ENCODE measurements around the gene PRMT2.
A peak's percentile ranks its signal among the peaks of the same experiment; 100 is the strongest.

The PRMT2 gene

GRCh38 chr21:46635324-46636180 lies at the start of gene PRMT2:
TSS of gene PRMT2 (plus strand) at chr21:46635674. CDS start at chr21:46636952, 1,278 bp downstream.
- DNase-seq (ENCODE audit: low read depth in 1 of 2, low spot score in 1 of 2), result peak; percentile 98

DNA sequence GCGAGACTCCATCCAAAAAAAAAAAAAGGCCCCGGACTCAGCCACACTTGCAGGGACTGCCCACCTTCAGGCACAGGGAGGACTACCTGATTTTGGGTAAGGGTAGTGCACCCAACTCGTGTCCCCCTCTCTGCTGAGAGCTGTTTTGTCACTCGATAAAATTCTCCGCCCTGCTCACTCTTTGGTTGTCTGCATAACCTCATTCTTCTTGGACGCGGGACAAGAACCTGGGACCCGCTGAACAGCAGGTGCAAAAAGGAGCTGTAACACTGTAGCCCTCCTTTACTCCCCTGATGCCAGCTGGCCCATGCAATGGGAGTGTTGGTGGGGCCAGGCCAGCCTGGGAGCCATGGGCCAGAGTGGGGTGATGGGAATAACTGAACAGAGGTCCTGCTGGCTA lies 41.2 kb upstream of the PRMT2 start:
- no peak for DNase-seq (ENCODE audit: low read depth in 1 of 2, low spot score in 1 of 2)

- DNase-seq (ENCODE audit: low read depth in 1 of 2, low spot score in 1 of 2), result no peak
These were observed 39.3 kb upstream of the PRMT2 start for GRCh38 chr21:46596201-46596600.

- DNase-seq (ENCODE audit: low read depth in 1 of 2, low spot score in 1 of 2), result no peak
These were observed 38.4 kb upstream of the PRMT2 start for GRCh38 chr21:46597031-46597430.

DNA sequence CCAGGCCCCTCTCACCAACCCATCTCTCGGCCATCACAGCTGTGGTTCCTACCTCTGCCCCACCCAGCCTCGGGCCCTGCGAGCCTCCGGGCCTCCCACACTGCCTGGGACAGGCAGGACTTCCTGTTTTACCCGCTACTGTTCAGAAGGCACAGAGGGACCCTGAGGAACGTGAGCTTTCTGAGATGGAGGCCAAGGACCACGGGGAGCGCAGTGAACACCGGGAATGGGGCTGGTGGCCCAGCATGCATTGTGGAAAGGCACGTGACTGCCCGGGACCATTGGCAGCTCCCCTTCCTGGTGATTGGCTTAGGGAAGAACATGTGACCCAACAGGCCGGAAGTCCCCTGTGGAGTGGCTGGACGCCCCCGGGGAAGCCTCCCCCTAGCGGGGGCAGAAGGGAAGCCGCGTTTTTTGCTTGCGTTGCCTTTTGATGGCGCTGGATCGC lies 37.6 kb upstream of the PRMT2 start:
- no peak for DNase-seq (ENCODE audit: low read depth in 1 of 2, low spot score in 1 of 2)

DNA sequence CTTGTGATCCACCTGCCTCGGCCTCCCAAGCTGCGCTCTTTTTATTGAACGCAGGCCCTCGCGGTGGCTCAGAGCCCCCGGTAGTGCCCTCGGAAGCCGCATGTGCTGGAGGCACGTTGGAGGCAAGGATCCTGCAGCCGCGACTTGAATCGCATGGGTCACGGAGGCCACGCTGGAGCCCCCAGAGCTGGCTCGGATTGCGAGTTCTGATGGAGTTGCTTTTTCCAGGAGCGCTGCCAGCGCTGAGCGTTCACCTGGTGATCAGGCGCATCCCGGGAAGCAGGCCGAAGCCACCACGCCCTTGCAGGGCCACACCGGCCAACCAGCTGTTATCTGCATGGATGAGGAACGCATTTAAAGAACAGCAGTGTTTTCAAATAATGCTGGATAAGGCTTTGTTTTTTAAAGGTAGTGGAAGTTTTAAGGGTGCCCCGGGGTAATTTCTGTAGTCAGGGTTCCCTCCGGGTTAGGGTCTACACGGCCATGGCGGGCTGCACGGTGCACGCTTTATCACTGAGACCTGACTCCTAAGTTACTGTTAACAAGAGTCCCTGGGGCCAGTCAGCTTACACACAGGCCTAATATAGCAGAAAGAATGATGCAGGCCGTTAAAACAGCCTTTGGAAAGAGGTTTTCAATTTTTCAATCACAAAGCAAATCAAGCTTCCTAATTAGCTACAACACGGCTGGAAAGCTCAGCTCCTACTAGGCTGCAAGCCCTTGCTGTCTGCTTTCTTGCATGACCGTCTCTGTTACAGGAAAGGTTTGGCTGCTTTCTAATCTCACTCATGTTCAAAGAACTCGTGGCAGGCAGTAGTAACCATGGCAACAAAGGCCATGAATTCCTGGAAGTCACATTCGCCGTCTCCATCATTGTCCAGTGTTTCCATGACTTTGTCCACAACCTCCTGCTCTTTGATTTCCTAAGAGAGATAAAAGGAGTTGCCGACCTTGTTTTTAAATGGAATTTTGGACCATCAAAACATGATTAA lies 36.6 kb upstream of the PRMT2 start:
- no peak for DNase-seq (ENCODE audit: low read depth in 1 of 2, low spot score in 1 of 2)

DNA sequence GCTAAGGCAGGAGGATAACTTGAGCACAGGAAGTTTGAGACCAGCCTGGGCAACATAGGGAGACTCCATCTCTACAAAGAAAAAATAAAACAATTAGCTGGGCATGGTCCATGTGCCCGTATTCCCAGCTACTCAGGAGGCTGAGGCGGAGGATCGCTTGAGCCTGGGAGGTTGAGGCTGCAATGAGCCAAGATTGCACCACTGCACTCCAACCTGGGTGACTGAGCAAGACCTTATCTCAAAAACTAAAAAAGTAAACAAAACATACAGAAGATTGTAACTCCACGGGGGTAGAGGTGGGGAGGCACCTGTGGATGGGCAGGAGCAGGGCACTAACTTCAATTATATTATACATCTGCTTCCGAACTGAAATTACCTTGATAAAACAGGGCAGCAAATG lies 35.2 kb upstream of the PRMT2 start:
- DNase-seq (ENCODE audit: low read depth in 1 of 2, low spot score in 1 of 2), result no peak

- no peak for DNase-seq (ENCODE audit: low read depth in 1 of 2, low spot score in 1 of 2)
These were observed 34.5 kb upstream of the PRMT2 start for GRCh38 chr21:46600978-46601377.

GRCh38 chr21:46603228-46603627 lies 32.2 kb upstream of the PRMT2 start:
- no peak for DNase-seq (ENCODE audit: low read depth in 1 of 2, low spot score in 1 of 2)

GRCh38 chr21:46604329-46604974 lies 31.0 kb upstream of the PRMT2 start:
- no peak for DNase-seq (ENCODE audit: low read depth in 1 of 2, low spot score in 1 of 2)

GRCh38 chr21:46604975-46605766 lies 30.3 kb upstream of the PRMT2 start, which contains the start of gene S100B:
TSS of gene S100B (minus strand) at chr21:46605082. CDS start at chr21:46602415, 2,667 bp downstream.
- DNase-seq (ENCODE audit: low read depth in 1 of 2, low spot score in 1 of 2), result no peak

GRCh38 chr21:46605767-46606426 lies 29.6 kb upstream of the PRMT2 start:
- DNase-seq (ENCODE audit: low read depth in 1 of 2, low spot score in 1 of 2), result no peak

- no peak for DNase-seq (ENCODE audit: low read depth in 1 of 2, low spot score in 1 of 2)
These were observed 29.1 kb upstream of the PRMT2 start for GRCh38 chr21:46606427-46606813.

- DNase-seq (ENCODE audit: low read depth in 1 of 2, low spot score in 1 of 2), result no peak
These were observed 27.8 kb upstream of the PRMT2 start for GRCh38 chr21:46607636-46608035.

DNA sequence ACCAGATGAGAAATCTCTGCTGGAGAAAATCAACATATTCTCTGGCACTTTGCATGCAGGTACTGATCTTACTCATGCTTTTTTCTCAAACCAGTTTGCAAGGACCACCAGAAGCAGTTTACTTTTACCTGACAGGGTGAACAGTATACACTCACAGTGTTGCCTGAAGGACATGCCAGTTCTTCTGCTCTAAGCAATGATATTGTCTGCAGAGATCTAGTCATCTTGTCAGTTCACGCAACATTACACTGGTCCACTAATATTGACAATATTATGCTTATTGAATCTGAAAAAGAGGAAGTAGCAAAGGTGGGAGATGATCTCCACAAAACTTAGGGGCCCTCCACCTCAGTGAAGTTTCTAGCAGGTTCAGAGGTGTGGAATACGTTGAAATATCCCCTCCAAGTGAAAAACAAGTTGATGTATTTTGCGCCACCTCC lies 26.8 kb upstream of the PRMT2 start:
- no peak for DNase-seq (ENCODE audit: low read depth in 1 of 2, low spot score in 1 of 2)

- no peak for DNase-seq (ENCODE audit: low read depth in 1 of 2, low spot score in 1 of 2)
These were observed 25.3 kb upstream of the PRMT2 start for GRCh38 chr21:46610018-46610701.

GRCh38 chr21:46613391-46613790 lies 22.1 kb upstream of the PRMT2 start:
- DNase-seq (ENCODE audit: low read depth in 1 of 2, low spot score in 1 of 2), result no peak

- no peak for DNase-seq (ENCODE audit: low read depth in 1 of 2, low spot score in 1 of 2)
These were observed 19.4 kb upstream of the PRMT2 start for GRCh38 chr21:46616050-46616449.

- DNase-seq (ENCODE audit: low read depth in 1 of 2, low spot score in 1 of 2), result no peak
These were observed 18.8 kb upstream of the PRMT2 start for GRCh38 chr21:46616656-46617055.

Measured in stimulated activated CD4-positive, alpha-beta T cell treated with anti-CD3 and anti-CD28 coated beads, Interleukin-15, amount 100 ng/mL, for 1 hour (primary cell).